ENCODE data around the gene MAP2K6.

GRCh38 chr17:69533481-69534234, 119.2 kb downstream of the MAP2K6 start:
- TF ChIP-seq CTCF (IDR thresholded peaks at IDR 0.05; ENCODE audit: borderline replicate concordance, extremely low read depth, low read length, poor library complexity, severe bottlenecking) (no peak), EZH2 (IDR thresholded peaks at IDR 0.05; ENCODE audit: borderline replicate concordance, low read depth, low read length, severe bottlenecking) (no peak)
